ENCODE results near the gene KIF25. TPM values are rescaled to one million over a fixed set of nuclear protein-coding genes. Genes with fewer than 3 reads are reported as not detected.

KIF25 gene
- total RNA-seq, 1 experiment from 2014 or later: 0.28 TPM

- TF ChIP-seq ZBTB21 (CRISPR knock-in tag; IDR thresholded peaks at IDR 0.05; ENCODE audit: borderline replicate concordance) (no peak), MLX (CRISPR knock-in tag; IDR thresholded peaks at IDR 0.05) (no peak), NR1H2 (CRISPR knock-in tag; IDR thresholded peaks at IDR 0.05) (no peak)
Measured at GRCh38 chr6:168078943-168079405, 81.5 kb downstream of the KIF25 start, which contains the start of gene FRMD1 (continued).

- H3K27ac Mint-ChIP-seq: no peak overlapping the region
- H3K4me1 Mint-ChIP-seq: peaks cover 17% of the 10 kb centered on the region
- ChIA-PET CTCF (interaction anchor here (1.2 kb wide), 1 partner anchor 20 kb away, joined by 4 read pairs; no protein-coding TSS in a partner anchor), POLR2A (no interaction called here)
- ATAC-seq (no peak), DNase-seq (ENCODE audit: low spot score) (no peak)
- no peaks in the 10 kb centered on the region; the same call in 1 of the 2 replicates for H3K27me3 Mint-ChIP-seq (ENCODE audit: low read depth)
- H3K4me3 Mint-ChIP-seq: no peak overlapping the region
- H3K36me3 Mint-ChIP-seq: no peaks in the 10 kb centered on the region
- no peaks in the 10 kb centered on the region for H3K9me3 Mint-ChIP-seq
- TF ChIP-seq KAT7 (CRISPR knock-in tag; IDR thresholded peaks at IDR 0.05; ENCODE audit: borderline replicate concordance): no peak
- TF ChIP-seq FOXK1 (CRISPR knock-in tag; IDR thresholded peaks at IDR 0.05): no peak
- no peak for TF ChIP-seq TEAD1 (CRISPR knock-in tag; IDR thresholded peaks at IDR 0.05)
- TF ChIP-seq MLX (CRISPR knock-in tag; IDR thresholded peaks at IDR 0.05): no peak
- no peak for TF ChIP-seq JAZF1 (CRISPR knock-in tag; IDR thresholded peaks at IDR 0.05)
- no peak for TF ChIP-seq EMX1 (CRISPR knock-in tag; IDR thresholded peaks at IDR 0.05)
Measured at GRCh38 chr6:168080393-168081077, 83.1 kb downstream of the KIF25 start.

- ATAC-seq: no peak
- H3K27ac Mint-ChIP-seq: no peak overlapping the region
- H3K4me3 Mint-ChIP-seq: no peak overlapping the region
- no peak for DNase-seq (ENCODE audit: low spot score)
- CTCF ChIA-PET: interaction anchor here (1.1 to 1.6 kb wide), 2 partner anchors 11 to 22 kb away, joined by 3 to 5 read pairs; no protein-coding TSS in a partner anchor
- peaks cover 10% of the 10 kb centered on the region for H3K4me1 Mint-ChIP-seq
- POLR2A ChIA-PET: no interaction called here
- no peaks in the 10 kb centered on the region; the same call in 1 of the 2 replicates for H3K27me3 Mint-ChIP-seq (ENCODE audit: low read depth)
- TF ChIP-seq NFATC4 (CRISPR knock-in tag; IDR thresholded peaks at IDR 0.05) (no peak), ZBTB43 (CRISPR knock-in tag; IDR thresholded peaks at IDR 0.05) (no peak), SMAD4 (CRISPR knock-in tag; IDR thresholded peaks at IDR 0.05) (no peak), CREB1 (CRISPR knock-in tag; IDR thresholded peaks at IDR 0.05) (no peak)
- H3K36me3 Mint-ChIP-seq: no peaks in the 10 kb centered on the region
- no peaks in the 10 kb centered on the region for H3K9me3 Mint-ChIP-seq
Measured at GRCh38 chr6:168081858-168082546, 84.5 kb downstream of the KIF25 start.

- no peak overlapping the region for H3K27ac Mint-ChIP-seq
- TF ChIP-seq ZNF532 (CRISPR knock-in tag; IDR thresholded peaks at IDR 0.05; ENCODE audit: borderline replicate concordance) (no peak), ZNF138 (CRISPR knock-in tag; conservative IDR thresholded peaks at IDR 0.05) (no peak), NR3C1 (CRISPR knock-in tag; conservative IDR thresholded peaks at IDR 0.05; ENCODE audit: low read depth) (no peak), SMAD4 (CRISPR knock-in tag; IDR thresholded peaks at IDR 0.05) (no peak), EMX1 (CRISPR knock-in tag; IDR thresholded peaks at IDR 0.05) (no peak), HMGA2 (CRISPR knock-in tag; IDR thresholded peaks at IDR 0.05) (no peak), ZNF423 (CRISPR knock-in tag; IDR thresholded peaks at IDR 0.05) (no peak), ATF2 (CRISPR knock-in tag; IDR thresholded peaks at IDR 0.05; ENCODE audit: borderline replicate concordance, low read depth) (no peak), FOXJ3 (CRISPR knock-in tag; IDR thresholded peaks at IDR 0.05; ENCODE audit: borderline replicate concordance) (no peak)
Measured at GRCh38 chr6:168082860-168083513, 85.5 kb downstream of the KIF25 start.

More at GRCh38 chr6:168082860-168083513, 85.5 kb downstream of the KIF25 start:
- no peak for DNase-seq (ENCODE audit: low spot score)
- no peaks in the 10 kb centered on the region for H3K36me3 Mint-ChIP-seq
- H3K9me3 Mint-ChIP-seq: no peaks in the 10 kb centered on the region
- ATAC-seq: no peak
- ChIA-PET POLR2A (no interaction called here), CTCF (interaction anchor here (1.6 kb wide), 1 partner anchor 23 kb away, joined by 3 read pairs; no protein-coding TSS in a partner anchor)
- no peaks in the 10 kb centered on the region; the same call in 1 of the 2 replicates for H3K27me3 Mint-ChIP-seq (ENCODE audit: low read depth)
- H3K4me3 Mint-ChIP-seq: no peak overlapping the region
- peaks cover 14% of the 10 kb centered on the region for H3K4me1 Mint-ChIP-seq

All from WTC11 (cell line).